GM13977 (cell line): ENCODE results near the gene SNX24.

Experiments used
- DNase-seq: peaks from one replicate; pipeline ENCODE4 v3.0.0; 2012; ENCODE audit warnings: low spot score
- CTCF ChIP-seq: IDR thresholded peaks from 2 replicates; pipeline ENCODE4 v1.5.1; 2012; ENCODE audit warnings: mild to moderate bottlenecking, control low read depth; ENCODE audit not compliant: insufficient read depth; ENCODE audit errors: extremely low read depth, missing control alignments
- in situ Hi-C: fragments of 300-500 bp; cut with MboI; formaldehyde crosslinking; loops from one replicate; pipeline ENCODE4 v1.12.0; 2022; ENCODE audit warnings: low sequenced_read_pairs, low pct_unique_long_range_greater_than_20kb, mixed read lengths, inconsistent platforms; ENCODE audit not compliant: unreplicated experiment

The SNX24 gene

GRCh38 chr5:122985006-122985700 lies 139.7 kb downstream of the SNX24 start:
- in situ Hi-C loops: no loop called here
- no peak for TF ChIP-seq CTCF
- no peak for DNase-seq

GRCh38 chr5:122985954-122986721 lies 140.7 kb downstream of the SNX24 start:
- no peak for TF ChIP-seq CTCF
- in situ Hi-C loops: no loop called here
- DNase-seq: peak; percentile 41

- no peak for DNase-seq
- TF ChIP-seq CTCF: no peak
- in situ Hi-C loops: no loop called here
These were observed 150.7 kb downstream of the SNX24 start for GRCh38 chr5:122996091-122996490.

GRCh38 chr5:122997294-122997693 lies 151.9 kb downstream of the SNX24 start:
- in situ Hi-C loops: no loop called here
- no peak for DNase-seq
- TF ChIP-seq CTCF: no peak

GRCh38 chr5:122999947-123000563 lies 154.6 kb downstream of the SNX24 start:
- peak; percentile 58 for DNase-seq
- TF ChIP-seq CTCF: peak; percentile 62
- in situ Hi-C loops: loop anchor here (25.0 kb wide), 1 partner anchor 488 kb away; no protein-coding TSS in a partner anchor

- no peak for DNase-seq
- in situ Hi-C loops: loop anchor here (25.0 kb wide), 1 partner anchor 488 kb away; no protein-coding TSS in a partner anchor
- no peak for TF ChIP-seq CTCF
These were observed 155.3 kb downstream of the SNX24 start for GRCh38 chr5:123000731-123001130.
